ENCODE measurements around the gene KIR2DL4. TPM values are rescaled to one million over a fixed set of nuclear protein-coding genes. Genes with fewer than 3 reads are reported as not detected.
"Not testable (repeated sequence)": the region's sequence is repeated elsewhere in the genome, so short reads cannot be mapped to it uniquely, and the experiment has no call there.

The KIR2DL4 gene
- total RNA-seq, 1 donor from 2014 or later: not detected

GRCh38 chr19:54806516-54806838 lies 3.1 kb downstream of the KIR2DL4 start:
- no peak overlapping the region for H3K4me3 ChIP-seq (ENCODE audit: low read depth, low read length)
- no peak for DNase-seq (ENCODE audit: low read depth)
- TF ChIP-seq CTCF (conservative IDR thresholded peaks at IDR 0.05; ENCODE audit: low read depth, low read length): no peak

- DNase-seq (ENCODE audit: low read depth); H3K4me3 ChIP-seq (ENCODE audit: low read depth, low read length): not testable (repeated sequence)
Observed at GRCh38 chr19:54814571-54814970, 11.2 kb downstream of the KIR2DL4 start.

GRCh38 chr19:54816251-54816650 lies 12.8 kb downstream of the KIR2DL4 start, which contains the start of gene KIR3DL1:
Gene KIR3DL1, plus strand, starts transcription at chr19:54816468.
- H3K4me3 ChIP-seq (ENCODE audit: low read depth, low read length); DNase-seq (ENCODE audit: low read depth): not testable (repeated sequence)

GRCh38 chr19:54817670-54818536 lies 14.5 kb downstream of the KIR2DL4 start:
- TF ChIP-seq CTCF (conservative IDR thresholded peaks at IDR 0.05; ENCODE audit: low read depth, low read length): no peak
- no peak for DNase-seq (ENCODE audit: low read depth)
- H3K4me3 ChIP-seq (ENCODE audit: low read depth, low read length): no peak overlapping the region

- not testable (repeated sequence) for DNase-seq (ENCODE audit: low read depth); H3K4me3 ChIP-seq (ENCODE audit: low read depth, low read length)
Observed at GRCh38 chr19:54824416-54824815, 21.0 kb downstream of the KIR2DL4 start.

- DNase-seq (ENCODE audit: low read depth); H3K4me3 ChIP-seq (ENCODE audit: low read depth, low read length): not testable (repeated sequence)
Observed at GRCh38 chr19:54825326-54825725, 21.9 kb downstream of the KIR2DL4 start.

- H3K4me3 ChIP-seq (ENCODE audit: low read depth, low read length); DNase-seq (ENCODE audit: low read depth): not testable (repeated sequence)
Observed at GRCh38 chr19:54828064-54828463, 24.7 kb downstream of the KIR2DL4 start.

GRCh38 chr19:54832496-54832895 lies 29.1 kb downstream of the KIR2DL4 start, which contains the start of gene KIR2DS4:
Gene KIR2DS4, plus strand, starts transcription at chr19:54832676.
- not testable (repeated sequence) for DNase-seq (ENCODE audit: low read depth); H3K4me3 ChIP-seq (ENCODE audit: low read depth, low read length)

- H3K4me3 ChIP-seq (ENCODE audit: low read depth, low read length); DNase-seq (ENCODE audit: low read depth): not testable (repeated sequence)
Observed at GRCh38 chr19:54835126-54835525, 31.7 kb downstream of the KIR2DL4 start.

GRCh38 chr19:54837522-54837921 lies 34.1 kb downstream of the KIR2DL4 start:
- H3K4me3 ChIP-seq (ENCODE audit: low read depth, low read length); DNase-seq (ENCODE audit: low read depth): not testable (repeated sequence)

GRCh38 chr19:54843171-54843570 lies 39.8 kb downstream of the KIR2DL4 start:
- DNase-seq (ENCODE audit: low read depth): not testable (repeated sequence)

GRCh38 chr19:54850061-54850640 lies 46.7 kb downstream of the KIR2DL4 start, which contains the start of gene KIR3DL2:
Gene KIR3DL2, plus strand, starts transcription at chr19:54850443. Its CDS starts 33 bp downstream, at chr19:54850476.
- DNase-seq (ENCODE audit: low read depth); H3K4me3 ChIP-seq (ENCODE audit: low read depth, low read length): not testable (repeated sequence)

More at GRCh38 chr19:54843171-54843570, 39.8 kb downstream of the KIR2DL4 start:
- not testable (repeated sequence) for H3K4me3 ChIP-seq (ENCODE audit: low read depth, low read length)
